Liver (tissue), 9 donors: Measurements from ENCODE around the gene FAM204A. TPM values are rescaled to one million over a fixed set of nuclear protein-coding genes. Genes with fewer than 3 reads are reported as not detected.

Source experiments
- DNase-seq: peaks from one replicate; pipeline ENCODE4 v3.0.0-alpha.2; 2017; ENCODE audit warnings: low spot score
- H3K27ac ChIP-seq, 2 donors: one replicate each; pipeline ENCODE4 v1.7.0; 2013; ENCODE audit warnings: inconsistent platforms in 2 of 2, low read length in 2 of 2, control low read depth in 1 of 2, low read depth in 1 of 2, mild to moderate bottlenecking in 1 of 2
- H3K27me3 ChIP-seq, 4 donors: one replicate each; pipeline versions ENCODE4 v1.6.1 to v1.7.0; 2013; ENCODE audit warnings: low read length in 3 of 4, inconsistent platforms in 1 of 4, mild to moderate bottlenecking in 1 of 4, moderate library complexity in 1 of 4; ENCODE audit not compliant: control insufficient read depth in 4 of 4, insufficient read depth in 4 of 4
- H3K36me3 ChIP-seq, 4 donors: one replicate each; pipeline versions ENCODE4 v1.6.1 to v1.7.0; 2013; ENCODE audit warnings: low read length in 3 of 4, mild to moderate bottlenecking in 3 of 4, low read depth in 1 of 4, moderate library complexity in 1 of 4; ENCODE audit not compliant: control insufficient read depth in 4 of 4, insufficient read depth in 3 of 4
- H3K4me1 ChIP-seq, 4 donors: one replicate each; pipeline versions ENCODE4 v1.6.1 to v1.7.0; 2013; ENCODE audit warnings: low read length in 3 of 4, mild to moderate bottlenecking in 3 of 4, moderate library complexity in 1 of 4; ENCODE audit not compliant: control insufficient read depth in 4 of 4, insufficient read depth in 4 of 4
- H3K4me3 ChIP-seq, 3 donors: one replicate each; pipeline versions ENCODE4 v1.6.1 to v1.7.0; 2013; ENCODE audit warnings: low read length in 3 of 3, control low read depth in 1 of 3, low read depth in 1 of 3, mild to moderate bottlenecking in 1 of 3
- H3K9ac ChIP-seq, 2 donors: one replicate each; pipeline ENCODE4 v1.7.0; 2013; ENCODE audit warnings: low read length in 2 of 2, mild to moderate bottlenecking in 2 of 2, moderate library complexity in 2 of 2, control low read depth in 1 of 2, low read depth in 1 of 2
- H3K9me3 ChIP-seq, 4 donors: one replicate each; pipeline versions ENCODE4 v1.6.1 to v1.7.0; 2013; ENCODE audit warnings: low read length in 3 of 4; ENCODE audit not compliant: control insufficient read depth in 4 of 4
- EGR1 ChIP-seq, 2 donors: IDR thresholded peaks; 2 replicates each; pipeline ENCODE4 v1.6.1; 2016 to 2018; ENCODE audit warnings: antibody characterized with exemption in 2 of 2, low read depth in 2 of 2
- FOXA1 ChIP-seq: IDR thresholded peaks from 2 replicates; pipeline ENCODE4 v1.6.1; 2016; ENCODE audit warnings: antibody characterized with exemption
- FOXA2 ChIP-seq: IDR thresholded peaks from 2 replicates; pipeline ENCODE4 v1.6.1; 2016; ENCODE audit warnings: antibody characterized with exemption
- GABPA ChIP-seq, 2 donors: IDR thresholded peaks in 1 of 2; conservative IDR thresholded peaks in 1 of 2; 2 replicates each; pipeline ENCODE4 v1.6.1; 2016; ENCODE audit warnings: antibody characterized with exemption in 2 of 2, mild to moderate bottlenecking in 1 of 2, moderate library complexity in 1 of 2
- JUND ChIP-seq, 2 donors: IDR thresholded peaks; 2 replicates each; pipeline ENCODE4 v1.6.1; 2016; ENCODE audit warnings: antibody characterized with exemption in 2 of 2
- NR2F2 ChIP-seq: IDR thresholded peaks from 2 replicates; pipeline ENCODE4 v1.6.1; 2016; ENCODE audit warnings: antibody characterized with exemption
- RAD21 ChIP-seq, 2 donors: IDR thresholded peaks; 2 replicates each; pipeline ENCODE4 v1.6.1; 2016; ENCODE audit warnings: antibody characterized with exemption in 2 of 2, mild to moderate bottlenecking in 2 of 2
- RXRA ChIP-seq, 2 donors: IDR thresholded peaks; 2 replicates each; pipeline ENCODE4 v1.6.1; 2017 to 2018; ENCODE audit warnings: antibody characterized with exemption in 2 of 2, mild to moderate bottlenecking in 1 of 2
- TAF1 ChIP-seq: conservative IDR thresholded peaks from 2 replicates; pipeline ENCODE4 v1.6.1; 2016; ENCODE audit warnings: antibody characterized with exemption, mild to moderate bottlenecking
- YY1 ChIP-seq: IDR thresholded peaks from 2 replicates; pipeline ENCODE4 v1.6.1; 2016; ENCODE audit warnings: antibody characterized with exemption, mild to moderate bottlenecking
- ZBTB33 ChIP-seq: IDR thresholded peaks from 2 replicates; pipeline ENCODE4 v1.6.1; 2016; ENCODE audit warnings: antibody characterized with exemption
- WGBS: extraction: QIAGEN DNeasy Blood & Tissue Kit; methylation state at CpG from one replicate; pipeline ENCODE4 v1.1.7; 2013; 5-methylcytosine and 5-hydroxymethylcytosine counted together
- polyA plus RNA-seq, 2 donors: library from polyadenylated mRNA; stranded (reverse) in 1 of 2; unstranded in 1 of 2; fragments of 200-250 nt in 1 of 2; fragments of >200 nt in 1 of 2; fragmentation: Nextera tagmentation in 1 of 2; extraction: Ambion mirVana in 1 of 2; gene quantifications; one replicate each; pipeline versions ENCODE4 v1.2.1 to v1.2.3, GENCODE V29; 2013 to 2015
- total RNA-seq, 2 donors: library from RNA; depleted of rRNA; stranded (reverse); fragments of >200 nt; gene quantifications; one replicate each; pipeline ENCODE4 v1.2.3, GENCODE V29; 2014
- TF ChIP-seq, protein P1 (sequence below): IDR thresholded peaks from 2 replicates; pipeline ENCODE4 v1.6.1; 2016; ENCODE audit warnings: antibody characterized with exemption, mild to moderate bottlenecking
- TF ChIP-seq, protein P2 (sequence below): IDR thresholded peaks from 2 replicates; pipeline ENCODE4 v1.6.1; 2016; ENCODE audit warnings: antibody characterized with exemption
- TF ChIP-seq, protein P3 (sequence below): fragments of 150-350 bp; IDR thresholded peaks from 2 replicates; pipeline ENCODE4 v1.5.1; 2017; ENCODE audit warnings: improper control_type of control experiment, low read depth, low read length; ENCODE audit not compliant: missing input control
- TF ChIP-seq, protein P4 (sequence below): IDR thresholded peaks from 2 replicates; pipeline ENCODE4 v1.6.1; 2016; ENCODE audit warnings: antibody characterized with exemption
- donor health status: healthy.
- donor health status: healthy.
- donor health status: healthy.
- donor health status: healthy.
- donor health status: healthy.

The FAM204A gene
- total and polyA plus RNA-seq, 4 donors: 17.4 to 22.8 (median 21.3) TPM

DNA sequence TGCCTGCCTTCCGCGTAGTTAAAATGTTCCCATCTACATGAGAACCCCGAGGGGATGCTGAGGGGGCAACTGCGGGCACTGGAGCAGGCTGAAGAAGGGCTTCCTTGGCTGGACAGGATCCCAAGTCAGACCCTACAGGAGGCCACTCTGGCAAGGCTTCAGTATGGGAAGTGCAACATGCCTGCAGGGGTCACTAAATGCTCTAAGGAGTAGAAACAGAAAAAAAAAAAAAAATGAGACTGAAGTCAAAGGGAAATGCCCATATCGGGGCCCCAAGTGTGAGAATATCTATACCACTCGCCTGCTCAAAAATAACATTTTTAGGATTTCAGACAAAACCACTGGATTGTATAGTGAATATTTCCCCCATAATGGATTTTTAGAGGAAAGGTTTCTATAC lies 33.5 kb downstream of the FAM204A start:
- Histone ChIP-seq H3K4me1 (peaks cover 0 to 4% (median 3%) of the 10 kb centered on the region in 4 donors), H3K36me3 (peaks cover 0 to 15% (median 2%) of the 10 kb centered on the region in 4 donors), H3K27ac (no peak overlapping the region), H3K9me3 (no peaks in the 10 kb centered on the region), H3K4me3 (no peak overlapping the region), H3K27me3 (no peaks in the 10 kb centered on the region), H3K9ac (no peak overlapping the region)
- WGBS: 95% methylated on average over 6 of the region's 6 CpGs
- no peak for TF ChIP-seq ZBTB33
- no peak for TF ChIP-seq RAD21 (IDR thresholded peaks at IDR 0.05)
- TF ChIP-seq, protein P1, sequence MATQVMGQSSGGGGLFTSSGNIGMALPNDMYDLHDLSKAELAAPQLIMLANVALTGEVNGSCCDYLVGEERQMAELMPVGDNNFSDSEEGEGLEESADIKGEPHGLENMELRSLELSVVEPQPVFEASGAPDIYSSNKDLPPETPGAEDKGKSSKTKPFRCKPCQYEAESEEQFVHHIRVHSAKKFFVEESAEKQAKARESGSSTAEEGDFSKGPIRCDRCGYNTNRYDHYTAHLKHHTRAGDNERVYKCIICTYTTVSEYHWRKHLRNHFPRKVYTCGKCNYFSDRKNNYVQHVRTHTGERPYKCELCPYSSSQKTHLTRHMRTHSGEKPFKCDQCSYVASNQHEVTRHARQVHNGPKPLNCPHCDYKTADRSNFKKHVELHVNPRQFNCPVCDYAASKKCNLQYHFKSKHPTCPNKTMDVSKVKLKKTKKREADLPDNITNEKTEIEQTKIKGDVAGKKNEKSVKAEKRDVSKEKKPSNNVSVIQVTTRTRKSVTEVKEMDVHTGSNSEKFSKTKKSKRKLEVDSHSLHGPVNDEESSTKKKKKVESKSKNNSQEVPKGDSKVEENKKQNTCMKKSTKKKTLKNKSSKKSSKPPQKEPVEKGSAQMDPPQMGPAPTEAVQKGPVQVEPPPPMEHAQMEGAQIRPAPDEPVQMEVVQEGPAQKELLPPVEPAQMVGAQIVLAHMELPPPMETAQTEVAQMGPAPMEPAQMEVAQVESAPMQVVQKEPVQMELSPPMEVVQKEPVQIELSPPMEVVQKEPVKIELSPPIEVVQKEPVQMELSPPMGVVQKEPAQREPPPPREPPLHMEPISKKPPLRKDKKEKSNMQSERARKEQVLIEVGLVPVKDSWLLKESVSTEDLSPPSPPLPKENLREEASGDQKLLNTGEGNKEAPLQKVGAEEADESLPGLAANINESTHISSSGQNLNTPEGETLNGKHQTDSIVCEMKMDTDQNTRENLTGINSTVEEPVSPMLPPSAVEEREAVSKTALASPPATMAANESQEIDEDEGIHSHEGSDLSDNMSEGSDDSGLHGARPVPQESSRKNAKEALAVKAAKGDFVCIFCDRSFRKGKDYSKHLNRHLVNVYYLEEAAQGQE: no peak
- no peak for DNase-seq

DNA sequence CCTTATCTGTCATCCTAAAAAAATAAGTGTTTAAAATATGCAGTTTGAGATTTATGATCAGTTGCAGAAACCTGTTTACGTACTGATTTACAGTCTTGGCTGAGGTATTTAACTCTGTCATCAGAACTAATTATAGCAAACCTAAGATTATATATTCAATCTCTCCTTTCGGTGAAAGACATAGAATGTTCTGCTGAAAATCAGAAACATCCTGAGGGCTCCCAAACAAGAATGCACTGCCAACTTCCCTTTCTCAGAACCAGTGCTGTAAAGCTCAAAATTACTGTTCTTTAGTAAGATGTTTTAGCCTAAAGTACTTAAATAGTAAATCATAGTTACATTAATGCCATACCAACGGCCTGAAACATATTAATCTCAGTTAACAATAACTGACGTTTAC lies 34.3 kb downstream of the FAM204A start:
- H3K36me3 ChIP-seq: peaks cover 0 to 15% (median 2%) of the 10 kb centered on the region in 4 donors
- DNase-seq: no peak
- H3K4me1 ChIP-seq: peaks cover 0 to 4% (median 3%) of the 10 kb centered on the region in 4 donors
- H3K9ac ChIP-seq: no peak overlapping the region
- no peaks in the 10 kb centered on the region for H3K27me3 ChIP-seq
- 86% methylated on average over 4 of the region's 4 CpGs for WGBS
- H3K9me3 ChIP-seq: no peaks in the 10 kb centered on the region
- no peak overlapping the region for H3K27ac ChIP-seq
- H3K4me3 ChIP-seq: no peak overlapping the region
- TF ChIP-seq YY1: no peak
- no peak for TF ChIP-seq FOXA1
- TF ChIP-seq EGR1 (IDR thresholded peaks at IDR 0.05; ENCODE audit: low read depth in 2 of 2): no peak
- no peak for TF ChIP-seq JUND (IDR thresholded peaks at IDR 0.05)
- TF ChIP-seq NR2F2: no peak
- no peak for TF ChIP-seq GABPA (IDR thresholded peaks at IDR 0.05 in 1 of 2, conservative IDR thresholded peaks at IDR 0.05 in 1 of 2)
- TF ChIP-seq, protein P2, sequence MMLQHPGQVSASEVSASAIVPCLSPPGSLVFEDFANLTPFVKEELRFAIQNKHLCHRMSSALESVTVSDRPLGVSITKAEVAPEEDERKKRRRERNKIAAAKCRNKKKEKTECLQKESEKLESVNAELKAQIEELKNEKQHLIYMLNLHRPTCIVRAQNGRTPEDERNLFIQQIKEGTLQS: no peak
- TF ChIP-seq, protein P3, sequence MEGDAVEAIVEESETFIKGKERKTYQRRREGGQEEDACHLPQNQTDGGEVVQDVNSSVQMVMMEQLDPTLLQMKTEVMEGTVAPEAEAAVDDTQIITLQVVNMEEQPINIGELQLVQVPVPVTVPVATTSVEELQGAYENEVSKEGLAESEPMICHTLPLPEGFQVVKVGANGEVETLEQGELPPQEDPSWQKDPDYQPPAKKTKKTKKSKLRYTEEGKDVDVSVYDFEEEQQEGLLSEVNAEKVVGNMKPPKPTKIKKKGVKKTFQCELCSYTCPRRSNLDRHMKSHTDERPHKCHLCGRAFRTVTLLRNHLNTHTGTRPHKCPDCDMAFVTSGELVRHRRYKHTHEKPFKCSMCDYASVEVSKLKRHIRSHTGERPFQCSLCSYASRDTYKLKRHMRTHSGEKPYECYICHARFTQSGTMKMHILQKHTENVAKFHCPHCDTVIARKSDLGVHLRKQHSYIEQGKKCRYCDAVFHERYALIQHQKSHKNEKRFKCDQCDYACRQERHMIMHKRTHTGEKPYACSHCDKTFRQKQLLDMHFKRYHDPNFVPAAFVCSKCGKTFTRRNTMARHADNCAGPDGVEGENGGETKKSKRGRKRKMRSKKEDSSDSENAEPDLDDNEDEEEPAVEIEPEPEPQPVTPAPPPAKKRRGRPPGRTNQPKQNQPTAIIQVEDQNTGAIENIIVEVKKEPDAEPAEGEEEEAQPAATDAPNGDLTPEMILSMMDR: no peak
- no peak for TF ChIP-seq RXRA (IDR thresholded peaks at IDR 0.05)
- TF ChIP-seq FOXA2: no peak
- TF ChIP-seq, protein P1: no peak
- TF ChIP-seq, protein P4, sequence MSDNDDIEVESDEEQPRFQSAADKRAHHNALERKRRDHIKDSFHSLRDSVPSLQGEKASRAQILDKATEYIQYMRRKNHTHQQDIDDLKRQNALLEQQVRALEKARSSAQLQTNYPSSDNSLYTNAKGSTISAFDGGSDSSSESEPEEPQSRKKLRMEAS: no peak
- TF ChIP-seq TAF1: no peak
